Measurements from ENCODE around the gene HNRNPA3.

DNA sequence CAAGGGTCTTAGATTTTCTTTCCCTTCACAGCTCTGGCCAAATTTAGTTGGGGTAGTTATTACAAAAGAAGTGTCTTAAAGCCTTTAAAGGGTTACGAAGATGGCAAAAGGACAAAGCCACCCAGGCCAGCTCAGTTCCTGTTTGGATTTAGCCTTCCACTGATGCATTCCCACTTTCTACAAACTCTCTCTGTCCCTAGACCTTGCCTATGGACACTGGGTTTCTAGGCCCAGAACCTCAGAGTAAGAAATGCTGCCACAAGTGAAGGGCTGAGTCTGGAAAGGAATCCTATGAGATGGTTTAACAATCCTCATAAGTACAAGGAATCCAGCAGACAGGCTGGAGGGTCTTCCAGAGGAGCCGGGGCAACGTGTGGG, 38.6 kb downstream of the HNRNPA3 start:
- no peak for TF ChIP-seq ZNF274 (IDR thresholded peaks at IDR 0.05; ENCODE audit: low read depth, low read length)
- no peak for TF ChIP-seq SUZ12 (IDR thresholded peaks at IDR 0.05; ENCODE audit: extremely low read depth, insufficient read depth, insufficient read length)
